Activated T-cell treated with anti-CD3 and anti-CD28 coated beads, Interleukin-2, amount 50 U/mL, for 24 hours (primary cell): ENCODE measurements around the gene SPNS3.

Experiments
- DNase-seq: peaks from one replicate; pipeline ENCODE4 v3.0.0-alpha.2; 2020
- H3K27ac Mint-ChIP-seq: 2 replicates; pipeline ENCODE4 v1.8.0; 2020; ENCODE audit warnings: mild to moderate bottlenecking, mixed read lengths
- H3K27me3 Mint-ChIP-seq: 2 replicates; pipeline ENCODE4 v1.8.0; 2020; ENCODE audit warnings: mixed read lengths
- H3K36me3 Mint-ChIP-seq: 2 replicates; pipeline ENCODE4 v1.8.0; 2020; ENCODE audit warnings: low read depth, mixed read lengths
- H3K4me1 Mint-ChIP-seq: 2 replicates; pipeline ENCODE4 v1.8.0; 2020; ENCODE audit warnings: low read depth, mixed read lengths
- H3K4me3 Mint-ChIP-seq: 2 replicates; pipeline ENCODE4 v1.8.0; 2020; ENCODE audit warnings: mild to moderate bottlenecking, moderate library complexity, mixed read lengths
- H3K9me3 Mint-ChIP-seq: 2 replicates; pipeline ENCODE4 v1.8.0; 2020; ENCODE audit warnings: mixed read lengths

The SPNS3 gene

GRCh38 chr17:4527134-4527533 lies 93.4 kb downstream of the SPNS3 start:
- no peak for DNase-seq
- H3K4me1 Mint-ChIP-seq, result no peaks in the 10 kb centered on the region
- no peaks in the 10 kb centered on the region for H3K36me3 Mint-ChIP-seq
- H3K27ac Mint-ChIP-seq, result no peak overlapping the region
- no peak overlapping the region for H3K4me3 Mint-ChIP-seq
- peaks cover 3% of the 10 kb centered on the region for H3K27me3 Mint-ChIP-seq
- H3K9me3 Mint-ChIP-seq, result no peaks in the 10 kb centered on the region

GRCh38 chr17:4527566-4528125 lies 93.9 kb downstream of the SPNS3 start:
- no peaks in the 10 kb centered on the region for H3K36me3 Mint-ChIP-seq

GRCh38 chr17:4529533-4530152 lies 95.9 kb downstream of the SPNS3 start:
- Mint-ChIP-seq H3K4me3 (no peak overlapping the region), H3K9me3 (no peaks in the 10 kb centered on the region), H3K36me3 (no peaks in the 10 kb centered on the region), H3K27ac (peak overlapping the region; percentile 28), H3K4me1 (peaks cover 2% of the 10 kb centered on the region), H3K27me3 (peaks cover 4% of the 10 kb centered on the region)
- no peak for DNase-seq

More at GRCh38 chr17:4527566-4528125, 93.9 kb downstream of the SPNS3 start:
- Mint-ChIP-seq H3K4me3 (no peak overlapping the region), H3K9me3 (no peaks in the 10 kb centered on the region), H3K27me3 (peaks cover 4% of the 10 kb centered on the region), H3K4me1 (no peaks in the 10 kb centered on the region), H3K27ac (no peak overlapping the region)
- DNase-seq, result no peak

GRCh38 chr17:4530799-4531730 lies 97.3 kb downstream of the SPNS3 start:
- H3K4me1 Mint-ChIP-seq, result peaks cover 2% of the 10 kb centered on the region
- no peak overlapping the region for H3K4me3 Mint-ChIP-seq
- H3K36me3 Mint-ChIP-seq, result no peaks in the 10 kb centered on the region
- H3K27ac Mint-ChIP-seq, result peak overlapping the region; percentile 40
- no peaks in the 10 kb centered on the region for H3K9me3 Mint-ChIP-seq
- DNase-seq, result no peak
- H3K27me3 Mint-ChIP-seq, result peaks cover 4% of the 10 kb centered on the region

- Mint-ChIP-seq H3K4me1 (peaks cover 2% of the 10 kb centered on the region), H3K9me3 (no peaks in the 10 kb centered on the region), H3K4me3 (no peak overlapping the region), H3K36me3 (peaks cover 5% of the 10 kb centered on the region), H3K27ac (peak overlapping the region; percentile 20), H3K27me3 (peaks cover 4% of the 10 kb centered on the region)
- no peak for DNase-seq
Observed at GRCh38 chr17:4531988-4532736, 98.4 kb downstream of the SPNS3 start.

- Mint-ChIP-seq H3K27me3 (peaks cover 4% of the 10 kb centered on the region), H3K27ac (peak overlapping the region; percentile 30), H3K4me1 (peaks cover 2% of the 10 kb centered on the region), H3K9me3 (no peaks in the 10 kb centered on the region), H3K4me3 (no peak overlapping the region), H3K36me3 (peaks cover 13% of the 10 kb centered on the region)
- DNase-seq, result no peak
Observed at GRCh38 chr17:4532860-4533522, 99.3 kb downstream of the SPNS3 start.

GRCh38 chr17:4533523-4534504 lies 100.1 kb downstream of the SPNS3 start:
- H3K27me3 Mint-ChIP-seq, result peaks cover 4% of the 10 kb centered on the region
- peak; percentile 47 for DNase-seq
- peaks cover 21% of the 10 kb centered on the region for H3K36me3 Mint-ChIP-seq
- peaks cover 2% of the 10 kb centered on the region for H3K4me1 Mint-ChIP-seq
- H3K9me3 Mint-ChIP-seq, result no peaks in the 10 kb centered on the region
- H3K4me3 Mint-ChIP-seq, result no peak overlapping the region
- H3K27ac Mint-ChIP-seq, result peak overlapping the region; percentile 79

- H3K36me3 Mint-ChIP-seq, result peaks cover 28% of the 10 kb centered on the region
- peaks cover 2% of the 10 kb centered on the region for H3K4me1 Mint-ChIP-seq
- H3K9me3 Mint-ChIP-seq, result no peaks in the 10 kb centered on the region
- no peak overlapping the region for H3K4me3 Mint-ChIP-seq
- peaks cover 4% of the 10 kb centered on the region for H3K27me3 Mint-ChIP-seq
- peak overlapping the region; percentile 79 for H3K27ac Mint-ChIP-seq
- no peak for DNase-seq
Observed at GRCh38 chr17:4534515-4534914, 100.8 kb downstream of the SPNS3 start.

GRCh38 chr17:4534928-4535666 lies 101.4 kb downstream of the SPNS3 start:
- H3K4me3 Mint-ChIP-seq, result no peak overlapping the region
- peaks cover 34% of the 10 kb centered on the region for H3K36me3 Mint-ChIP-seq
- peaks cover 2% of the 10 kb centered on the region for H3K4me1 Mint-ChIP-seq
- H3K27me3 Mint-ChIP-seq, result peaks cover 4% of the 10 kb centered on the region
- H3K27ac Mint-ChIP-seq, result no peak overlapping the region
- H3K9me3 Mint-ChIP-seq, result no peaks in the 10 kb centered on the region
- DNase-seq, result peak; percentile 44

- Mint-ChIP-seq H3K9me3 (no peaks in the 10 kb centered on the region), H3K36me3 (peaks cover 41% of the 10 kb centered on the region), H3K27ac (no peak overlapping the region), H3K4me3 (no peak overlapping the region), H3K4me1 (peaks cover 2% of the 10 kb centered on the region), H3K27me3 (peaks cover 4% of the 10 kb centered on the region)
- peak; percentile 38 for DNase-seq
Observed at GRCh38 chr17:4535667-4536258, 102.0 kb downstream of the SPNS3 start.

GRCh38 chr17:4536259-4536741 lies 102.6 kb downstream of the SPNS3 start:
- Mint-ChIP-seq H3K27me3 (peaks cover 4% of the 10 kb centered on the region), H3K4me3 (no peak overlapping the region), H3K36me3 (peaks cover 46% of the 10 kb centered on the region), H3K4me1 (peaks cover 2% of the 10 kb centered on the region), H3K9me3 (no peaks in the 10 kb centered on the region), H3K27ac (no peak overlapping the region)
- peak; percentile 47 for DNase-seq

- DNase-seq, result no peak
- H3K27ac Mint-ChIP-seq, result peak overlapping the region; percentile 40
- H3K9me3 Mint-ChIP-seq, result no peaks in the 10 kb centered on the region
- peaks cover 2% of the 10 kb centered on the region for H3K4me1 Mint-ChIP-seq
- peaks cover 4% of the 10 kb centered on the region for H3K27me3 Mint-ChIP-seq
- H3K36me3 Mint-ChIP-seq, result peaks cover 52% of the 10 kb centered on the region
- no peak overlapping the region for H3K4me3 Mint-ChIP-seq
Observed at GRCh38 chr17:4536742-4537411, 103.1 kb downstream of the SPNS3 start.
